NCI-H82 treated with DMSO at 0.1 percent for 48 hours (cell line): ENCODE measurements around the gene GHDC.
"Not testable (repeated sequence)": the region's sequence is repeated elsewhere in the genome, so short reads cannot be mapped to it uniquely, and the experiment has no call there.

ENCODE experiments used
- DNase-seq: peaks from one replicate; lab custom pipeline; 2025; ENCODE audit not compliant: unreplicated experiment; lab: John Stamatoyannopoulos, UW

The GHDC gene

DNA sequence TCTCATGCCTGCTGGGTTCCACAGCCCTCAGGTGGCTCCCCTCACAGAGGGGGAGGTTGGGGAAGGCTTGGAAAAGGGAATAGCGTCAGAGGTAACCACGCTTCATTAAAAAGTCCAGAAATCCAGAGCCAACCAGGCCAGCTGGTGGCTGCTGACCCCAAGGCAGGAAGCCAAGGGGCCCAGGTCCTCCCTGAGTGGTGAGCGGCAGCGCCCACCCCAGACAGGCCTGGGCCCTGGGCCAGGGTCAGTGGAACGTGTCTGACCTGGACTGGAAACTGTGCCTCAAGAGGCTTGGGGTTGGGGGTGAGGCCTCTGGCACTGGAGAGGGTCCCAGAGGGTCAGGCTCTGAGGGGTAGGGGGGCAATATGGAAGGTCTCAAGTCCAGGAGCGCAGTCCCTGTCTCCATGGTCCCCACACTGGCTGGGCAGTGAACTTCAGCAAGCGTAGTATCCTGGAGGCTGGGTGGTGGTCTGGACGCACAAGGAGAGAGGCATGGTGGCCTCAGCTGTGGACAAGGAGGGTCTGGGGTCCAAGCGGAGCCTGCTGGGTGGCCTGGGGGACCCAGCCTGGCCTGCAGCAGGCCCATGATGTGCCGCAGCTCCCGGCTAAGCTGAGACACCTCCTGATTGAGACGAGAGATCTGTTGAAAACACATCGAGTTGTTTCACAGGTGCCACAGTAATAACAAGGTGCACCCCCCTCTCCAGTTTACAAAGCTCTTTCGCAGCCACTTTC is 34.3 kb downstream of the GHDC start:
- no peak for DNase-seq

DNA sequence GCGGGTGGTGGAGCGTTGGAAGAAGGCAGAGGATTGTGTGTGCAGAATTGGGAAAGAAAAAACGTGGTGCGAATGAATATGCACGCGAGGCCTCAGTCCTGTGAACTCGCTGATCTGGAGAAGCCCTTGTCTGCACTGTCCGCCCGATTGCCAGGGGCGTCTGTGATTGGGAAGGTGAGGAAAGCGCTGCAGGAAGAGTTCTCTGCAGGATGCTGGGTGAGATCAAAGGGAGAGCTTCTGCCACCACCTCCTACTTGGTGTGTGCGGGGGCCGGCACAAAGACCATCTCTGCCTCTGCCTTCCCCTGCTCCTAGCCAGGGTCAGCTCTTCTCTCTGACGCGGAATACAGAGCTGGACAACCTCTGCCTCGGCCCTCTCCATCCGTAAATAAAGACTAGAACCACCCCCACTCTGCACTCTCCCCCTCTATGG is 38.7 kb downstream of the GHDC start:
- DNase-seq, result no peak

DNA sequence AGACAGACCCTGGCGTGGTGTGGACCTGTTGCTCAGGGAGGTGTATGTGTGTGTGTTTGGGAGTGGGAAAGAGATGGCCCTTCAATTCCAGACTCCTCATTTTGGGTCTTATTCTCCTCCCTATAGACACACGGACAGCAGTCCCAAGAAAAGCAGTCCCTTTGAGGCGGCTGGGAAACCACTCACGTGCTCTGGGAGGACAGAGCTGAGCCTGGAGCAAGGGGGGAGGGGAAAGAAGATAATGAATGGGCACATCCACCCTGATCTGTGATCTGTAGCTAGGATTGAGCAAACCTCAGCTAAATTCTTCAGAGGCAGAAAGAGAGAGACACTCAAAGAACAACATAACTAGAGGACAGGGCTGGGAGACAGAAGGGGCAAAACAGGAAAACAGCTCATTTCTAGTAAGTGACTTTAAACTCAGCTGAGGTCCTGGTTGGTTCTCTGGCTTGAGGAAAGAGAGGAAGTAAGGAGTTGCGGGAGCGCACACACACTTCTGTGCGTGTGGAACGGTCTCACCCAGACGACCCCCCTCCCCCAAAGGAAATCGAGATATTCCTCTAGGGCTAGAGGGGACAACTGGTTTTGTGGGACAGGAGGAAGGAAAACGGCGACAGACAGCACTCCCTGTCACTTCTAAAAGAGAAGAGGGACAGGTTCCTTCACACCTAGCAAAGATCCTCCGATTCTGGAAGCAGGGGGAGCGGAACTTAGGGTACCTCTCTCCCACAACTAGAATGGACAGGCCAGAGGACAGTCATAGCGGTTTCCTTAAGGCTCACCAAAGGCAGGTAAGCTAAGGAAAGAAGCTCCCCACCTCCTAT is 40.2 kb downstream of the GHDC start:
- DNase-seq, result no peak

DNA sequence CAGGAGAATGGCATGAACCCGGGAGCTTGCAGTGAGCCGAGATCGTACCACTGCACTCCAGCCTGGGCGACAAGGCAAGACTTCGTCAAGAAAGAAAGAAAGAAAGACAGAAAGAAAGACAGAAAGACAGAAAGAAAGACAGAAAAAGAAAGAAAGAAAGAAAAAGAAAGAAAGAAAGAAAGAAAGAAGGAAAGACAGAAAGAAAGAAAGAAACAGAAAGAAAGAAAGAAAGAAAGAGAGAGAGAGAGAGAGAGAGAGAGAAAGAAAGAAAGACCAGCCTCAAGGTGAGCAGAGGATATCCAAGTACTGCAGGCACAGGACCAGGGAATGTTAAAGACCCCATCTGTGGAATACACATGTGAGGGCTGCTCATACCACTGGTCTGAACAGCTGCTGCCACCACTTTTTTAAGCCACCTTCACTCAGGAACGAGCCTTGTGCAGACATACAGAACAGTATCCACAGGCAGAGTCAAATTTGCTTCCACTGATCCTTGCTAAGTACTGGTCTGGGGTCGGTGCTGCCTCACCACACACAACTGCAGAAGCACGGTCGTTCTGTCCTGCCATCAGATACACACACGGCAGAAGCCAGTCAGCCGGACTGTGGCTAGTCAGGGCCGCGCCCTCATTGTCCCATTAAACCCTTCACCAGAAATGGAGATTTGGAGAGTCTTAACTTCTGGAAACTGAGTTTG is 47.2 kb downstream of the GHDC start:
- DNase-seq, result no peak

DNA sequence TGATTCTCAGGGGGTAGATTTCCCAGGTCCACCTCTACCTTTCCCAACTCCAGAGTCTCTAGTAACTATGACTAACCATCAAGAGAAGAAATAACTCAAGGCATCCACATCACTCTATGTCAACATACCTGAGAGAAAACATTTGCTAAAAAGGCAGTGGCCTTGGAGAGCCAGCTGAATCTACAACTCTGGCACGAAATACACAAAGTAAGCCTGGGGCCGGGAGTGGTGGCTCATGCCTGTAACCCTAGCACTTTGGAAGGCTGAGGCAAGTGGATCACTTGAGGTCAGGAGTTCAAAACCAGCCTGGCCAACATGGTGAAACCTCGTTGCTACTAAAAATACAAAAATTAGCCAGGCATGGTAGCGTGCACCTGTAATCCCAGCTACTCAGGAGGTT is 51.2 kb downstream of the GHDC start:
- DNase-seq, result not testable (repeated sequence)

DNA sequence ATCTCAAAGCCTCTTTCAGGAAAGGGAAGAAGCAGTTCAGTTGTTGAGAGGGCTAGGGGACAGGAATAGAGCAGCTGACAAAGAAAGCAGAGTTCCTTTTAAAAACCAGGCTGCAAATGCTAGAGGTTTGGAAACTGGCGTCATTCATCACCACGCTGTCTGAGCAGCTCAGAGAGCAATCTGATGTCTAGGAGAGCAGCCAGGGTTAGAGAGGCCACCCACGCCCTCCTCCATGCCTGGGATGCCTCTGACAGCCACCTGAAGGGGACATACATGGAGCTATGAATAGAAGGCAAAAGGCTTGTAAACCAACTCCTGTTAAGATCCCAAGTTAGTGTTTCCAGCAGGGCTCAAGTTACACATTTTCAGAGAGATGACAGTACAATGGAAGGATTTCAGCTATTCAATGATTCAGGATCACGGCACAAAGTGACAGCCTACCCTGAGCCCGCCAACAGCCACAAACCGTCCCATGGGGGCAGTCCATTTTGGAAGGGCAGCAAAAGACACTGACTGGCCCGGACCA is 51.9 kb downstream of the GHDC start:
- DNase-seq, result no peak

DNA sequence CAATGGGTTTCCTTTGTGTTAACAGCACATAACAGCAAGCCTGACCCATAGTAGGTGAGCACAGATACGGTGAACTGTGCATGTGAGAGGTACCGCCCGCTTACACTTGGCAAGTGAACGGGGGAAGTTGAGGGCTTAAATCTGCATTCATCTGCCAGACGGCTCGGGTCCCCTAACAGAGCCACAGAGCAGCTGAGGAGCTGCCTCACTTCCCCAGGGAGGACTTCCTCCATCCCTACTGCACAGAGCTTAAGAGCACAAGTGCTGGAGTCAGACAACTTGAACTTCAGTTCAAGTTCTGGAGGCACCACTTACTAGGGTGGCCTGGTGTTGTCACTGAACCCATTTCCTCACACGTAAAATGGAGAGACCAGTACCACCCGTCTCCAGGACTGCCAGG is 52.9 kb downstream of the GHDC start:
- DNase-seq, result no peak

DNA sequence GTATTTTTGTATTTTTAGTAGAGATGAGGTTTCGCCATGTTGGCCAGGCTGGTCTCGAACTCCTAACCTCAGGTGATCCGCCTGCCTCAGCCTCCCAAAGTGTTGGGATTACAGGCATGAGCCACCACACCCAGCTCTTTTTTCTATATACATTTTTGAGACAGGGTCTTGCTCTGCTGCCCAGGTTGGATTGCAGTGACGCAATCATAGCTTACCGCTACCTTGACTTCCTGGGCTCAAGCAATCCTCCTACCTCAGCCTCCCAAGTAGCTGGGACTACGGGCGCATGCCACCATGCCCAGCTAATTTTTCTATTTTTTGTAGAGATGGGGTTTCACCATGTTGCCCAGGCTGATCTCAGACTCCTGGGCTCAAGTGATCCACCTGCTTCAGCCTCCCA is 53.6 kb downstream of the GHDC start:
- not testable (repeated sequence) for DNase-seq
